Central memory CD8-positive, alpha-beta T cell (primary cell): Measurements from ENCODE around the gene LSM7.

Experiments
- ATAC-seq: fragments of 150-1000 bp; cut with Tn5 transposase; replicated peaks from 2 replicates; pipeline ENCODE4 v1.10.0; 2022; ENCODE audit warnings: mild to moderate bottlenecking, moderate FRiP score, moderate number of reproducible peaks; ENCODE audit not compliant: poor library complexity, severe bottlenecking; ENCODE audit errors: extremely low read depth
- DNase-seq, 2 donors: peaks; one replicate each; pipeline ENCODE4 v3.0.0; 2021; ENCODE audit warnings: low spot score in 2 of 2
- H3K27ac Mint-ChIP-seq: one replicate; pipeline ENCODE4 v1.8.0; 2022; ENCODE audit warnings: low read depth, mild to moderate bottlenecking, moderate library complexity, mixed read lengths
- H3K27me3 Mint-ChIP-seq: one replicate; pipeline ENCODE4 v1.8.0; 2022; ENCODE audit warnings: mixed read lengths
- H3K36me3 Mint-ChIP-seq: one replicate; pipeline ENCODE4 v1.8.0; 2022; ENCODE audit warnings: mild to moderate bottlenecking, moderate library complexity, mixed read lengths; ENCODE audit not compliant: insufficient read depth
- H3K4me1 Mint-ChIP-seq: one replicate; pipeline ENCODE4 v1.8.0; 2022; ENCODE audit warnings: mixed read lengths
- H3K4me3 Mint-ChIP-seq: one replicate; pipeline ENCODE4 v1.8.0; 2022; ENCODE audit warnings: mild to moderate bottlenecking, moderate library complexity, mixed read lengths
- H3K9me3 Mint-ChIP-seq: one replicate; pipeline ENCODE4 v1.8.0; 2022; ENCODE audit warnings: mixed read lengths

LSM7 gene

DNA sequence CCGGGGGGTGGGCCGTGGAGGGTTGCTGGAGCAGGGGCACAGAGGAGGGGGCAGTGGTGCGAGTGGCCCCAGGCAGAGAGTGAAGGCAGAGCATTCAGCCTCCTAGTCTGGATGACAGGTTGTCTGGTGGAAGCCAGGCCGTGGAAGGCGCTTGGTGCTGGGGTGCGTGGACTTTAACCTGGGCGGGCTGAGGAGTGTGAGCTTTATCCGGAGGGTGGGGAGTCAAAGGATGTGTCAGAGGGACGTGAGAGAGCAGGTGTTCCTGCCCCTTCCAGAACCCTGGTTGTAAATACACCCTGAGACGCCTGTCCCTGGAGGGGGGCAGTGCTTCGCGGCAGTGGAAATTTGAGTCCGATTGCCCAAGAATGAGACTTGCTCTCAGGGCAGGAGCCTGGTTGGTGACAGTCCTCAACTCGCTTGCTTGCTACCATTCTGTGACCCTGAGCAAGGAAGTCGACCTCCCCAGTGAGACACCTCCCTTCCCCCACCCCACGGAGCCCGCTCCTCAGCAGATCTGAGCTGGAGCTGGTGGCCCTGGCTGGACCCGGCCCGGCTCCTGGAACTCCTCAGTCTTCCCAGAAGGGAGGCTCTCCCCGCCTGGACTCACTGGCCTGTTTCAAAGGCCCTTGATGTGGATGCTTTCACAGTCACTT is 2.4 kb upstream of the LSM7 start:
- Mint-ChIP-seq H3K36me3 (peaks cover 27% of the 10 kb centered on the region), H3K4me1 (peaks cover 45% of the 10 kb centered on the region)

DNA sequence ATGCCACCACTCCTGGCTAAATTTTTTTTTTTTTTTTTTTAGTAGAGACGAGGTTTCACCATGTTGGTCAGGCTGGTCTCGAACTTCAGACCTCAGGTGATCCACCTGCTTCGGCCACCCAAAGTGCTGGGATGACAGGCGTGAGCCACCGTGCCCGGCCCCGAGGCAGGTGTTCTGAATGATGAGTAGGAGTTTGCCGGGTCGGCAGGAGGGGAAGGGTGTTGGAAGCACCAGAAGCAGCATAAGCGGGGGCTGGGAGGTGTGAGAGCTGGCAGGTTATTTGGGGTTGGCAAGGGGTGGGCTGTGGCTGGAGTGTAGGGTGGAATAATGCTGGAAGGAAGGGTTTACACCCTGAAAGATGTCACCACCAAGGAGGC is 1.9 kb upstream of the LSM7 start:
- Mint-ChIP-seq H3K4me3 (peak overlapping the region; percentile 96), H3K27ac (peak overlapping the region; percentile 94), H3K27me3 (no peaks in the 10 kb centered on the region), H3K4me1 (peaks cover 47% of the 10 kb centered on the region), H3K9me3 (no peaks in the 10 kb centered on the region), H3K36me3 (peaks cover 28% of the 10 kb centered on the region)
- DNase-seq (no peak), ATAC-seq (no peak)

More for the DNA sequence above, 2.4 kb upstream of the LSM7 start:
- Mint-ChIP-seq H3K27me3 (no peaks in the 10 kb centered on the region), H3K4me3 (peak overlapping the region; percentile 23), H3K9me3 (no peaks in the 10 kb centered on the region), H3K27ac (peak overlapping the region; percentile 94)
- ATAC-seq (no peak), DNase-seq (no peak)

DNA sequence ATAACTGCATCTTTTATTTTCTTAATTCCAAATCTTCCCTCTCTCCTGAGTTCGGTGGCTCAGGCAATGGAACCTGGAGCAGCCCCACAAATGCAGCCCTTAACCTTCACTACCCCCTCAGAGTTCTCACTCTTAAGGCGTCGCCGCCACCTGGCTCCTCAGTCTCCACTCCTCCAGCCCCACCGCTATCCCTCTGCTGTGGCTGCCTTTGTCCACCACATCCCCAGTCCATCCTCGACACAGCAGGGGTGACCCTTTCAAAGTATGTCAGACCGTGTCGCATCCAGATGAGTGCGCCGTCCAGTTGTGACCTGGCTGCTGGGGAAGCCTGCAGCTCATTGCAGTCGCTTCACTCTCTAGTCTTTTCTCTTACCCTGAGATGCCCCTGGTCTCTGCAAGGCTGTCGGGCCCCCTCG is 1.1 kb upstream of the LSM7 start:
- Mint-ChIP-seq H3K36me3 (peaks cover 31% of the 10 kb centered on the region), H3K27ac (peak overlapping the region; percentile 94), H3K4me3 (peak overlapping the region; percentile 96), H3K4me1 (peaks cover 47% of the 10 kb centered on the region), H3K27me3 (no peaks in the 10 kb centered on the region), H3K9me3 (no peaks in the 10 kb centered on the region)
- ATAC-seq (no peak), DNase-seq (no peak)

DNA sequence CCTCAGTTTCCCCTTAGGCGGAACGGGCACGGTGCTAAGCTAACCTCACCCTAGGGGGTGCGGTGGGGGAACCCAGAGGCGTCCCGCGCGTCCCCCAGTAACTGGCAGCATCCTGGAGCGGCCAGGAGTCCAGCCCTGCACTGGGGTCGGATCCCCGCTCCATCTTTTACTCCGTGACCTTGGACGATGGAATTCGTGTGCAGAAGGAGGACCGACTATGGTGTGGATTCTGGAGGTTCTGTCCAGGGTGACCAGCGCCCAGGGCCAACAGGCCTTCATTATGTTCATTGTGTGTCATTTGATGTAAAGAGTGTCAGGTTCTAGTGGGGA is 728 bp upstream of the LSM7 start:
- Mint-ChIP-seq H3K27me3 (no peaks in the 10 kb centered on the region), H3K4me3 (peak overlapping the region; percentile 96), H3K4me1 (peaks cover 47% of the 10 kb centered on the region), H3K36me3 (peaks cover 33% of the 10 kb centered on the region), H3K9me3 (no peaks in the 10 kb centered on the region), H3K27ac (peak overlapping the region; percentile 94)
- ATAC-seq (no peak), DNase-seq (no peak)

DNA sequence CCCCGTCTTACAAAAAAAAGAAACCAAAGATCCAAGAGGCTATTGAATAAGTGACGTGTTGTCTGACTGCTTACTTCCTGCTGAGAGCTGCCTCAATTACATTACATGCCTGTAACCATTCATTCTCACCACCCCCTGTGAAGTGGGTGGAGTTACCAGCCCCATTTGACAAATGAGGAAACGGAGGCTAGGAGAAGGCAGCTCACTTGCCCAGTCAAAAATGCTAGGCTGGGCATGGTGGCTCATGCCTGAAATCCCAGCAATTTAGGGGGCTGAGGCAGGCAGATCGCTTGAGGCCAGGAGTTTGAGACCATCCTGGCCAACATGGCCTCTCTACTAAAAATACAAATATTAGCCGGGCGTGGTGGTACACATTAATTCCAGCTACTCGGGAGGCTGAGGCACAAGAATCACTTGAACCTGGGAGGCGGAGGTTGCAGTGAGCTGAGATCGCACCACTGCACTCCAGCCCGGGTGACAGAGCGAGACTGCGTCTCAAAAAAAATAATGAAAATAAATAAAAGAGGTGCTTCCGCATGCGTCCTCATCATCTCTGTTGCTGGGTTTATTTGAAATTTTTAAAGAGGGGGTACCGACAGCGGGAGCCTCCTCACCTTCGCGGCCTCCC is 499 bp downstream of the LSM7 start:
- H3K4me1 Mint-ChIP-seq = peaks cover 47% of the 10 kb centered on the region
- peaks cover 42% of the 10 kb centered on the region for H3K36me3 Mint-ChIP-seq
- H3K4me3 Mint-ChIP-seq = peak overlapping the region; percentile 96
- DNase-seq = peak in 1 of 2 donors; percentile 64
- H3K27me3 Mint-ChIP-seq = no peaks in the 10 kb centered on the region
- peak overlapping the region; percentile 94 for H3K27ac Mint-ChIP-seq
- ATAC-seq = peak; percentile 81
- no peaks in the 10 kb centered on the region for H3K9me3 Mint-ChIP-seq

DNA sequence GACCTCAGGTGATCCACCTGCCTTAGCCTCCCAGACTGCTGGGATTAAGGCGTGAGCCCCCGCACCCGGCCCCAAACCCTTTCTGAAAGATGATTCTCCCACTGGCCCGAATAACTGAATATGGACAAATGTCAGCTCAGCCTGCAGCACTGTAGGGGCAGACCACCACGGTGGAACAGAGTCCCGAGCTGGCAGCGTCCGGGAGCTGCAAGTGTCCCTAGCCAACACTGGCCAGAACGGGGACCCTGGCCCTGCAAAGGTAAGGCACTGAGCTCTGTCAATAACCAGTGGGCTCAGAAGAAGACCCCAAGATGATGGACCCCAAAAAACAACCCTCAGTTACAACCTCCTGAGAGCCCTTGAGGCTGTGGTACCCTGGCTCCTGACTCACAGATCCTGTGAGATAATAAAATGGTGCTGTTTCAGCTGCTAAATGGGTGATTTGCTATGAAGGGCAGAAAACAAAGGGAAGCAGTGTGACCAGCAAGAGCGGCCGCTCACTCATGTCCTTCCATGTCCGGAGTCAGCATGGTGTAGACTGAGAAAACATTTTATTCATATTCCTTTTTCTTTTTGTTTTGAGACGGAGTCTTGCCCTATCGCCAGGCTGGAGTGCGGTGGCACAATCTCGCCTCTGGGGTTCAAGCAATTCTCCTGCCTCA is 1.6 kb downstream of the LSM7 start:
- Mint-ChIP-seq H3K36me3 (peaks cover 47% of the 10 kb centered on the region), H3K27ac (peak overlapping the region; percentile 94), H3K4me3 (peak overlapping the region; percentile 96), H3K9me3 (no peaks in the 10 kb centered on the region), H3K4me1 (peaks cover 47% of the 10 kb centered on the region), H3K27me3 (no peaks in the 10 kb centered on the region)
- no peak for ATAC-seq
- no peak for DNase-seq

DNA sequence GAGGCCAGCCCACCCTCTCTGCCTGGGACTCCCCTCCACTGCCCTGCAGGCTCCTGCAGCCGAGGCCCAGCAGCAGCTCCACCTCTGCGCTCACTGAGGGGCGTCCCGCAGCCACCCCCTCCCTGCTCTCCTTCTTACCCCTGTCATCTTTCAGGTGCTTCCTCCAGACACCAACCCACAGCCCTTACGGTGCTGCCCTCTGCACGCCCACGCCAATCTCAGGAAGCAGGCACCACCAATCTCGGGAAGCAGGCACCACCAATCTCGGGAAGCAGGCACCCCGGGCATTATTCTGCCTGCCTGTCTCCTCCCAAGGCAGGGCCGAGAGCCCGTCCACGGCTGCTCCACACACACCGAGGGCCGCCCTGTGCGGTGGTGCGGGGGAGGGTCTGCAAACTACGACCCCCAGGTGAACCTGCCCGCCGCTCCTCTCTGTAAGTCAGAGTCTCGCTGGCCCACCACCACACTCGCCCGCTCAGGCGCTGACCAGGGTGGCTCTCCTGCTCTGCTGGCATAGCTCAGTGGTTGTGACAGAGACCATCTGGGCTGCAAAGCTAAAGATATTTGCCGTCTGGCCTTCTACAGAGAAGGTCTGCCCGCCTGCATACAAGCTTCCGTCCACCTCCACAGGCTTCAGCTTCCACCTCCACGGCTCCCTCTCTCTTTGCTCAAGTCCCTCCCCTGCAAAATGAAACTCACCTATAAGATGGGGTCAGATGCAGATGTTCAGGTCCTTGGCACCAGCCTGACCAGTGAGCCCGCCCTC is 2.9 kb downstream of the LSM7 start:
- no peaks in the 10 kb centered on the region for H3K9me3 Mint-ChIP-seq
- ATAC-seq (no peak), DNase-seq (no peak)
- peaks cover 47% of the 10 kb centered on the region for H3K36me3 Mint-ChIP-seq
- peak overlapping the region; percentile 42 for H3K4me3 Mint-ChIP-seq
- no peaks in the 10 kb centered on the region for H3K27me3 Mint-ChIP-seq
- peak overlapping the region; percentile 80 for H3K27ac Mint-ChIP-seq
- peaks cover 46% of the 10 kb centered on the region for H3K4me1 Mint-ChIP-seq

DNA sequence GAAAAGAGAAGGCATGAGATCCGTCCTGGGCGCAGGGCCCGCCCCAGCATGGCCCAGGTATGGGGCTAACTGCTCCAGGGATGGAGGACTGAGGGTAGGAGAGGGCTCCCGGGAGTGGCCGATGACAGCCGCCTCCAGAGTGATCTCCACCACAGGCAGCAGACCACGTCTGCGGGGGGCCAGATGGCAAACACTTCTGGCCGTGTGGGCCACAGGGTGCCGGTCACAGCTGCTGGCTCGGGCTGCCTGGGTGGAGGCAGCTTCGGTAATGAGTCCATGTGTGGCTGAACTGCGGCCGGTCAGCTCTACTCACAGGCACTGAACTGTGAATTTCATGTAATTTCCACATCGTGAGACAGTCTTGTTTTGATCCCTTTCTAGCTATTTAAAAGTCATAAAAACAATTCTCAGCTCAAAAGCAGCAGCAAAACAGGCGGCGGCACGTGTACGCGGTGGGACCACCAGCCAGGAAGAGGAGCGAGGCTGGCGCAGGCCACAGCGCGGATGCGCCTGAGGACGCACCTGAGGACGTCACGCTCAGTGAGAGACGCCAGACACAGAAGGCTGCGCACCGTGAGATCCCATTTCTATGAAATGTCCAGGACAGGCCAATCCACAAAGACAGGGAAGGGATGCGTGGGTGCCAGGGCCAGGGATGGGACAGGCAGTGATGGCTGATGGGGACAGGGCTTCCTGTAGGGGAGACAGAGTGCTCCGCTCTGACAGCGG is 4.0 kb downstream of the LSM7 start:
- Mint-ChIP-seq H3K27me3 (no peaks in the 10 kb centered on the region), H3K4me1 (peaks cover 35% of the 10 kb centered on the region), H3K4me3 (no peak overlapping the region), H3K36me3 (peaks cover 45% of the 10 kb centered on the region), H3K27ac (peak overlapping the region; percentile 46), H3K9me3 (no peaks in the 10 kb centered on the region)
- no peak for ATAC-seq
- no peak for DNase-seq

DNA sequence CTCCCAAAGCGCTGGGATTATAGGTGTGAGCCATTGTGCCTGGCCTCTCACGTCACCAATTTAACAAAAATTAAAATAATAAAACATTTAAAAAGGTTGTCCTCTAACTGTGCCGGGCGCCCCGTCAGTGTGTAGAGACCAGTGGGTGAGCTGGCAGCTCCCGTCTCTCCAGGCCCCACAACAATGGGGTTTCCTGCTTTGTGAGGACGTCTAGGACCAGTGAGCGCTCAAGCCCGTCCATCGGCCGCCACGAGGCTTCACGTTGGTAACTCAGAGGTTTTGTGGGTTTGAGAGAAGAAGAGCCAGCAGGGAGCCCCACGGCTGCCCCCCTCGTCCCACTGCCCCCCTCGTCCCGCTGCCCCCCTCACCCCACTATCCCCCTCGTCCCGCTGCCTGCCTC is 4.7 kb downstream of the LSM7 start:
- Mint-ChIP-seq H3K4me1 (peaks cover 30% of the 10 kb centered on the region), H3K9me3 (no peaks in the 10 kb centered on the region)

DNA sequence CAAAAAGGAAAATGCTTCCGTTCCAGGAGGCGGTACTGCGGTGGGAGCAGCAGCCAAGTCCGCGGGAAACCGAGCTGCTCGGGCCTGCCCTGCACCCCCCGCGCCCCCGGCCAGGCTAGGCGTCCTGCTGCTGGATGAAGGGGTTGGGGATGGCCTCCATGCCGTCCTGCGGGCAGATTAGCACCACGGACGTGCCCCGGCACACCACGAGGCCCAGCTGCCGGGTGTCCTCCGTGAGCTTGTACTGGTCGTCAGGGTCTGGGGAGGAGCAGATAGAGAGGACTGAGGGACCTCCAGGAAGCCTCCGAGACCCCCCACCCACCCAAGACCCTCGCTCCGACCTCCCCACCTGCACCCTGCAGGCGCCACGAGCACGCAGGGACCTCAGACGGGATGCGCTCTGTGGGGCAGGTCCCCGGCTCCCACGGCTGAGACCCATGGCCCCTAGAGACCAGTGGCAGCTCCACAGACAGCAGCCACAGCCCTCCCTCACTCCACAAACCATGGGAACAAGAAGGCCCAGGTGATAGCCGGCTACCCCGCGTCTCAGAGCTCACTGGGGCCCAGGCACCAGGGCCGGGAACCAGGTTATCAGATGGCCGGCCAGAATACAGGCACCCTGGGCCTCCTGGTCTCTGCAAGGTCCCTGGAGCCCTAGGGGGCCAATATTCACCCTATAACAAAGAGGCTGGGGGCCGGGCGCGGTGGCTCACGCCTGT is 6.7 kb downstream of the LSM7 start:
- Mint-ChIP-seq H3K4me1 (peaks cover 13% of the 10 kb centered on the region), H3K27me3 (no peaks in the 10 kb centered on the region), H3K27ac (no peak overlapping the region), H3K9me3 (no peaks in the 10 kb centered on the region), H3K36me3 (peaks cover 24% of the 10 kb centered on the region), H3K4me3 (no peak overlapping the region)
- no peak for ATAC-seq
- no peak for DNase-seq

More for the DNA sequence above, 4.7 kb downstream of the LSM7 start:
- DNase-seq (no peak), ATAC-seq (no peak)
- H3K27ac Mint-ChIP-seq = no peak overlapping the region
- no peaks in the 10 kb centered on the region for H3K27me3 Mint-ChIP-seq
- H3K4me3 Mint-ChIP-seq = no peak overlapping the region
- H3K36me3 Mint-ChIP-seq = peaks cover 39% of the 10 kb centered on the region

DNA sequence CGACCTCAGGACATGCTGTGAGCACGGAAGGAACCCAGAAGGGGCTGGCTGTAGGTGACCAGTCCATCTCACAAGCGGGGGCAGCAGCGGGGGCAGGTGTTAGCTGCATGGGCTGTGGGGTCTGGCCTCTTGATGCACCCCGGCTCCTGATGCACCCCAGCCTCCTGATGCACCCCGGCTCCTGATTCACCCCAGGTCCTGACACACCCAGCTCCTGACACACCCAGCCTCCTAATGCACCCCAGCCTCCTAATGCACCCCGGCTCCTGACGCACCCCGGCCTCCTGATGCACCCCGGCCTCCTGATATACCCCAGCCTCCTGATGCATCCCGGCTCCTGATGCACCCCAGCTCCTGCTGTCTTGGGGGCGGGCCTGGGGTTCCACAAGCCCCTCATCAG is 7.4 kb downstream of the LSM7 start:
- no peaks in the 10 kb centered on the region for H3K27me3 Mint-ChIP-seq
- H3K27ac Mint-ChIP-seq = no peak overlapping the region
- H3K4me1 Mint-ChIP-seq = peaks cover 7% of the 10 kb centered on the region

DNA sequence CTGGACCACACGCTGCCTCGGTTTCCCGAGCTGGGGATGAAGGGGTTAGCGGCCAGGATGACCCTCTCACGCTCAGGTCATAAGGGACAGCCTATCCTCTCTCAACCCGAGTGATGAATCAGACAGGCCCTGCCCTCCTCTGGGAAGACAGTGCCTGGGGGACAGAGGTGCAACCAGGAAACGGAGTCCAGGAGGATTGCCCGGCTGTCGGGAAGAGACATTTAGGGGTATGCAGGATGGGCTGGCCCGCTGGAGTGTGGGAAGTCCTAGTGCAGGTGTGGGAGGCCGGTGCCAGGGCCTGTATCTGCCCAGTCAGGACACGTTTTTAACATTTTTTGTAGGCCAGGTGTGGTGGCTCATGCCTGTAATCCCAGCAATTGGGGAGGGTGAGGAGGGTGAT is 8.3 kb downstream of the LSM7 start:
- Mint-ChIP-seq H3K36me3 (peaks cover 20% of the 10 kb centered on the region), H3K27ac (no peak overlapping the region), H3K4me1 (no peaks in the 10 kb centered on the region), H3K4me3 (no peak overlapping the region), H3K9me3 (peaks cover 1% of the 10 kb centered on the region), H3K27me3 (peaks cover 3% of the 10 kb centered on the region)
- DNase-seq = no peak
- no peak for ATAC-seq

More for the DNA sequence above, 7.4 kb downstream of the LSM7 start:
- DNase-seq (no peak), ATAC-seq (no peak)
- Mint-ChIP-seq H3K9me3 (no peaks in the 10 kb centered on the region), H3K4me3 (no peak overlapping the region), H3K36me3 (peaks cover 22% of the 10 kb centered on the region)
